Measurements from ENCODE around the gene TM4SF20.

The TM4SF20 gene

DNA sequence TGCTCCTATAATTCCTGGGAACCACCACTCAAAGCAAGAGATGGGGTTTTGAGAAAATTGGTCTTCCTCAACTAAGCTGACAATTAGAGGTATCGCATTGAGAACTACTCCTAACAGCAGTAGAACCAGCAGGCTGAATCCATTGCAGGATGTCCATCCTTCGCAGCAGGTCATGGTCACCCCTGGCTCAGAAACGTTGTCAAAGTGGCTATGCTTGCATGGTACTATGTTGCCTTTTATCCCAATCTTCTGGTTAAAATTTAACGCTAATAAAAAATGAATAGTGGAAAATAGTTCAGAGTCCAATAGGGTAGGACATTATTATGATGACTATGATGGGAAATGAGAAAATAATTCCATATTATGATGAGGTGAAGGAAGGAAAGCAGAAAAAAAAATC lies at the start of gene TM4SF20:
TM4SF20 (minus strand) TSS at position 212 of the 400 bp plus-strand sequence; CDS start at position 174, 38 bp downstream.
- Histone ChIP-seq H3K9ac (ENCODE audit: low read length in 2 of 2) (no peak within 1 kb of the TSS), H3K4me3 (ENCODE audit: low read length in 2 of 2) (no peak within 1 kb of the TSS), H3K27me3 (ENCODE audit: control insufficient read depth in 1 of 2, insufficient read depth in 2 of 2, low read length in 2 of 2) (no peaks in the 10 kb centered on the region), H3K4me1 (ENCODE audit: control insufficient read depth, insufficient read depth, low read length) (no peaks in the 10 kb centered on the region), H3K27ac (ENCODE audit: low read length) (no peak within 1 kb of the TSS), H3K9me3 (ENCODE audit: control insufficient read depth in 2 of 2, low read length in 2 of 2) (no peaks in the 10 kb centered on the region), H3K36me3 (ENCODE audit: control insufficient read depth in 2 of 2, insufficient read depth in 2 of 2, low read length in 2 of 2) (no peaks in the 10 kb centered on the region)

DNA sequence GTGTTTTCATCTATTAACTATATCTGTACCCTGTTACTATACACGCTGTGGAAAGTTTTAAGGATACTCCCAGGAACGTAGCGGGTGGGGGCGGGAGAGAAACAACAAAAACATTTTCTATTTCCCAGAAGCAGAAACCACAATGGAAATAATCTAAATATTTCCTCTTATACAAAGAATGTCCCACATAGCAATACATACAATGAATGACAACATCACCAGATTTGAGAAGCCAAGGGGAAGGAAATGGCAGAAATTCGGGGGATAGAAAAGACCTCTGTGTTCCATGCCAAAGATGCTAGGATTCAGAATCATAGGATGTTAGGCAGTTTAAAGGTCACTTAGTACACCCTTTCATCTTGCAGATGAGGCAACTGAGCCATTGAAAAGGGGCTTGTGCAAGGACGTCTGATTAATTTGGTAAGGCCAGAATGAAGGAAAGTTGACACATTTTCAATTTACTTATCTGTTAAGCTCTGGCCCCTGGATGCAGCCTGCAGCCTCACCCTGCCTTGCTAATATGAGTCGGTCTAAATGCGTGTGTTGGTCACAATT lies 49.7 kb upstream of the TM4SF20 start:
- no peak overlapping the region for H3K4me3 ChIP-seq (ENCODE audit: low read length in 2 of 2)
- H3K4me1 ChIP-seq (ENCODE audit: control insufficient read depth, insufficient read depth, low read length) = no peaks in the 10 kb centered on the region
- H3K9ac ChIP-seq (ENCODE audit: low read length in 2 of 2) = no peak overlapping the region
- no peaks in the 10 kb centered on the region for H3K36me3 ChIP-seq (ENCODE audit: control insufficient read depth in 2 of 2, insufficient read depth in 2 of 2, low read length in 2 of 2)
- no peak overlapping the region for H3K27ac ChIP-seq (ENCODE audit: low read length)
- peaks cover 2 to 11% of the 10 kb centered on the region in 2 donors for H3K9me3 ChIP-seq (ENCODE audit: control insufficient read depth in 2 of 2, low read length in 2 of 2)
- no peaks in the 10 kb centered on the region for H3K27me3 ChIP-seq (ENCODE audit: control insufficient read depth in 1 of 2, insufficient read depth in 2 of 2, low read length in 2 of 2)

DNA sequence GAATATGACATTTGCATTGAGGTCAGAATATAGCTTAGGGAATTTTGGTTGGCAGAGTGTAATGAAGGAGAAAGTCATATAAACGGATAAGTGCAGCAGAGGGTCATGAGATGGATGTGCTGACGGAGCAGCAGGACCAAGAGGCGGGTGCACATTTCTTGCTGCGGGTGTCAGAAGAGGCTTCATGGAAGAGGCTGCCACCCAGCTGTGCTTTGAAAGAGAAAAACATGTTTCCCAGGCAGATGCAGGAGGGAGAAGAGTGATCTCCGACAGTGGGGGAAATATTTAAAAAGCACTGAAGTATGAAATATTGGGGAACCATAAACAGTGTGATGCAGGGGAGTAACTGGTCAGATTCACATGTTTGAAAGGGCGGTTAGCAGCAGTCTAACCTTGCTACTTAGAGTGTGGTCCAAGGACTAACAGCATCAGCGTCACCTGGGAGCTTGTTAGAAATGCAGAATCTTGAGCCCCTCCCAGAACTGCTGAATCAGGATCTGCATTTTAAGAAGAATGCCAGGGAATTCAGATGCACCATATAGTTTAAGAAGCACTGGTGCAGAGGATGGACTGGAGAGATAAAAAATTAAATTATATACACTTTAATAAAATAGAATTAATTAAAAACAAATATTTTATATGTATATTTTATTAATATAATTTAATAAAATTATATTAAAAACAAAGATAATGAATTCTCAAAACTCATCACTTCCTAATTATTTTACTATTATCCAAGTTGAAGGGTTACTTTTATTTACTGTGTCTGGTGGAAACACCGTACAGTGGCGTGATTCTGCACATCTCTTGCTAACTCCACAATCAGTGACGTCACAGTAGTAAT lies 44.8 kb upstream of the TM4SF20 start:
- Histone ChIP-seq H3K4me1 (ENCODE audit: control insufficient read depth, insufficient read depth, low read length) (no peaks in the 10 kb centered on the region), H3K27me3 (ENCODE audit: control insufficient read depth in 1 of 2, insufficient read depth in 2 of 2, low read length in 2 of 2) (no peaks in the 10 kb centered on the region), H3K36me3 (ENCODE audit: control insufficient read depth in 2 of 2, insufficient read depth in 2 of 2, low read length in 2 of 2) (no peaks in the 10 kb centered on the region), H3K4me3 (ENCODE audit: low read length in 2 of 2) (no peak overlapping the region), H3K9ac (ENCODE audit: low read length in 2 of 2) (no peak overlapping the region), H3K9me3 (ENCODE audit: control insufficient read depth in 2 of 2, low read length in 2 of 2) (no peaks in the 10 kb centered on the region), H3K27ac (ENCODE audit: low read length) (no peak overlapping the region)

GRCh38 chr2:227420087-227421052 lies 41.3 kb upstream of the TM4SF20 start:
- no peaks in the 10 kb centered on the region for H3K4me1 ChIP-seq (ENCODE audit: control insufficient read depth, insufficient read depth, low read length)
- no peaks in the 10 kb centered on the region for H3K36me3 ChIP-seq (ENCODE audit: control insufficient read depth in 2 of 2, insufficient read depth in 2 of 2, low read length in 2 of 2)
- H3K4me3 ChIP-seq (ENCODE audit: low read length in 2 of 2) = no peak overlapping the region
- H3K9me3 ChIP-seq (ENCODE audit: control insufficient read depth in 2 of 2, low read length in 2 of 2) = no peaks in the 10 kb centered on the region
- H3K9ac ChIP-seq (ENCODE audit: low read length in 2 of 2) = no peak overlapping the region
- no peaks in the 10 kb centered on the region for H3K27me3 ChIP-seq (ENCODE audit: control insufficient read depth in 1 of 2, insufficient read depth in 2 of 2, low read length in 2 of 2)
- no peak overlapping the region for H3K27ac ChIP-seq (ENCODE audit: low read length)

DNA sequence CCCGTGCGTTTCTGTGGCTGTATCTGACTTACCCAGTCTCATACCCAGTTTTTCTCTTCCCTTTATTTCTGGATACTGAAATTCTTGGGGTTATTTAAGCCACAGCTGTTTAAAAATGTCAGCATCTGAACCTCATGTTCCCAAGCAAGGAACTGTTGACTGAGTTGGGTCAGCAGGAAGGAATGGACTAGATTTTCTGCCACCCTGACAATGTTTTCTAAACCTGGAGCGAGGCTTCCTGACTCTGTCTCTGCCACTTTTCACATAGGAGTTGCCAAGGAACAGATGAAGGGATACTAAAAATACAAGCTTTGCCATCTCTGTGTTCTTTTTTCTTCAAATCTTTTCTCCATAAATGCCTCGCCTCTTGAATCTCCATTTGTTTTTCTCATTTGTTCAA lies 37.6 kb upstream of the TM4SF20 start:
- H3K36me3 ChIP-seq (ENCODE audit: control insufficient read depth in 2 of 2, insufficient read depth in 2 of 2, low read length in 2 of 2) = no peaks in the 10 kb centered on the region
- H3K9ac ChIP-seq (ENCODE audit: low read length in 2 of 2) = no peak overlapping the region
- no peak overlapping the region for H3K4me3 ChIP-seq (ENCODE audit: low read length in 2 of 2)
- H3K9me3 ChIP-seq (ENCODE audit: control insufficient read depth in 2 of 2, low read length in 2 of 2) = no peaks in the 10 kb centered on the region
- H3K4me1 ChIP-seq (ENCODE audit: control insufficient read depth, insufficient read depth, low read length) = no peaks in the 10 kb centered on the region
- H3K27me3 ChIP-seq (ENCODE audit: control insufficient read depth in 1 of 2, insufficient read depth in 2 of 2, low read length in 2 of 2) = no peaks in the 10 kb centered on the region
- no peak overlapping the region for H3K27ac ChIP-seq (ENCODE audit: low read length)

DNA sequence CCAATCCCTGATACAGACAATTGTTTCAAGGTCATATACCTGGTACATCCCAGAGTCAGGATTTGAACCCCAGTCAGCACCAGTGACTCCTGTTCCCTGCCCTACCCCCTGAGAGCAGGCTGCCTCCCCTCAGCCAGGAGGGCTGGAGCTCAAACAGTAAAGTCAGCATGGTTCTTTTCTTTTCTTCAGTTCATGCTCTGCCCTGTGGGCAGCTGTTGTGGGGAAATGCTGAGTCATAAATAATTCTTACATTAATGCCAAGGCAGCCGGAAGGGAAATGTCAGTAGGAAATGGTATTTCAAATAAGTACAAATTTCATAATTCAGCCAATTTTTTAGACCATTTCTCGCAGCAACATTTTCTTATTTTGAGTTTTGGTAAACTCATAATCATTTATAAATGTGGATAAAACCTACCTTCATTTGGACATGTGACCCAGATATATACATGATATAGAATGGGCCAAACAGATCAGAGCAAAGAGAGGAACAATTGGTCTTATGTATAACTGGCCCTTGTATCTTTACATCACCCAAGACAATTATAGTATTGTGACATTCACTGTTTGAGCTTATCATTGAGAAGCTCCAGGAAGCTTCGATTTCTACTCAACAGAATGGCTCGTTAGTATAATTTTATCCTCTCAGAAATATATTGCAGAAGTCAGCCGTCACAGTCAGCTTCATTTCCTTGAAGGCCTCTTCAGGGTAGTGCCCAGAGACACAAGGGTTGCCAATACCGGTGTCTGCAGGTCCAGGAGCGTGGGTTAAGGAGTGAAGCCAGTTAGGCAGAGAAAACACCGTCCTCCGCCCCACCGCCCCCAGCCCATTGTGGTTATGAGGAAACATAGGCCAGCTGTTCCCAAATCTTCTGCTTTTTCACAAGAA lies 36.7 kb upstream of the TM4SF20 start:
- Histone ChIP-seq H3K4me1 (ENCODE audit: control insufficient read depth, insufficient read depth, low read length) (no peaks in the 10 kb centered on the region), H3K9ac (ENCODE audit: low read length in 2 of 2) (no peak overlapping the region), H3K27me3 (ENCODE audit: control insufficient read depth in 1 of 2, insufficient read depth in 2 of 2, low read length in 2 of 2) (no peaks in the 10 kb centered on the region), H3K36me3 (ENCODE audit: control insufficient read depth in 2 of 2, insufficient read depth in 2 of 2, low read length in 2 of 2) (no peaks in the 10 kb centered on the region), H3K4me3 (ENCODE audit: low read length in 2 of 2) (no peak overlapping the region), H3K9me3 (ENCODE audit: control insufficient read depth in 2 of 2, low read length in 2 of 2) (no peaks in the 10 kb centered on the region), H3K27ac (ENCODE audit: low read length) (no peak overlapping the region)

DNA sequence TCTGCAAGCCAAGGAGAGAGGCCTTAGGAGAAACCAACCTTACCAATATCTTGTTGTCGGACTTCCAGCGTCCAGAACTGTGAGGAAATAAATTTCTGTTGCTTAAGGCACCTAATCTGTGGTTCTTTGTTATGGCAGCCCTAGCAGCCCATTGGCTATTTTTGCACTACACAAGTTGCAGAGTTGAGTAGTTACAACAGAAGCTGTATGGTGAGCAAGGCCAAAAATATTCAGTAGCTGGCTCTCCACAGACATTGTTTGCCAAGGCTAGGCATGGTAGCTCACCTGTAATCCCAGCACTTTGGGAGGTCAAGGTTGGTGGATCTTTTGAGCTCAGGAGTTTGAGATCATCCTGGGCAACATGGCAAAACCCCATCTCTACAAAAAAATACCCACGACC lies 35.7 kb upstream of the TM4SF20 start:
- no peak overlapping the region for H3K27ac ChIP-seq (ENCODE audit: low read length)
- H3K4me1 ChIP-seq (ENCODE audit: control insufficient read depth, insufficient read depth, low read length) = no peaks in the 10 kb centered on the region
- no peak overlapping the region for H3K9ac ChIP-seq (ENCODE audit: low read length in 2 of 2)
- H3K9me3 ChIP-seq (ENCODE audit: control insufficient read depth in 2 of 2, low read length in 2 of 2) = no peaks in the 10 kb centered on the region
- H3K27me3 ChIP-seq (ENCODE audit: control insufficient read depth in 1 of 2, insufficient read depth in 2 of 2, low read length in 2 of 2) = no peaks in the 10 kb centered on the region
- H3K36me3 ChIP-seq (ENCODE audit: control insufficient read depth in 2 of 2, insufficient read depth in 2 of 2, low read length in 2 of 2) = no peaks in the 10 kb centered on the region
- no peak overlapping the region for H3K4me3 ChIP-seq (ENCODE audit: low read length in 2 of 2)

- no peaks in the 10 kb centered on the region for H3K9me3 ChIP-seq (ENCODE audit: control insufficient read depth in 2 of 2, low read length in 2 of 2)
- no peak overlapping the region for H3K4me3 ChIP-seq (ENCODE audit: low read length in 2 of 2)
- no peaks in the 10 kb centered on the region for H3K4me1 ChIP-seq (ENCODE audit: control insufficient read depth, insufficient read depth, low read length)
- H3K27ac ChIP-seq (ENCODE audit: low read length) = no peak overlapping the region
- no peaks in the 10 kb centered on the region for H3K36me3 ChIP-seq (ENCODE audit: control insufficient read depth in 2 of 2, insufficient read depth in 2 of 2, low read length in 2 of 2)
- no peak overlapping the region for H3K9ac ChIP-seq (ENCODE audit: low read length in 2 of 2)
- no peaks in the 10 kb centered on the region for H3K27me3 ChIP-seq (ENCODE audit: control insufficient read depth in 1 of 2, insufficient read depth in 2 of 2, low read length in 2 of 2)
Measured at GRCh38 chr2:227413371-227413770, 34.3 kb upstream of the TM4SF20 start.

DNA sequence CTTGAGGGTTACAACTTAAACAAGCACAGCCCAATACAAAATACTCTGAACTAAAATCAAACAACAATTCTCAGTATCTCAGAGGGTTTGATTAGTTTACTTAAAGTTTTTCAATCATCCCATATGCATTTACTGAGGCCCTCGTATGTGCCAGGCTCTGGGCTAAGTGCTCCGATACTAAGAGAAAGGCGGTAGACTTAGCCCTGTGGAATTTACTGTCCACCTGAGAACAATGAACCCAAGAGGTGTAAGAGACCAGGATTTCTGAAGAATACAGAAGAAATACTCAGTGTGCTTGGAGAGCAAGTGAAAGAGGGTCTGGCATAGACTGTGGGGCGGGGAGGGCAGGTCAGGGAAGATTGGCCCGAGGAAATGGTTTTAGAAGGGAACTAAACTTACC lies 33.8 kb upstream of the TM4SF20 start:
- no peaks in the 10 kb centered on the region for H3K9me3 ChIP-seq (ENCODE audit: control insufficient read depth in 2 of 2, low read length in 2 of 2)
- no peaks in the 10 kb centered on the region for H3K36me3 ChIP-seq (ENCODE audit: control insufficient read depth in 2 of 2, insufficient read depth in 2 of 2, low read length in 2 of 2)
- no peaks in the 10 kb centered on the region for H3K27me3 ChIP-seq (ENCODE audit: control insufficient read depth in 1 of 2, insufficient read depth in 2 of 2, low read length in 2 of 2)
- no peaks in the 10 kb centered on the region for H3K4me1 ChIP-seq (ENCODE audit: control insufficient read depth, insufficient read depth, low read length)
- H3K27ac ChIP-seq (ENCODE audit: low read length) = no peak overlapping the region
- no peak overlapping the region for H3K9ac ChIP-seq (ENCODE audit: low read length in 2 of 2)
- H3K4me3 ChIP-seq (ENCODE audit: low read length in 2 of 2) = no peak overlapping the region

GRCh38 chr2:227411990-227412350 lies 32.9 kb upstream of the TM4SF20 start:
- H3K4me3 ChIP-seq (ENCODE audit: low read length in 2 of 2) = no peak overlapping the region
- no peaks in the 10 kb centered on the region for H3K36me3 ChIP-seq (ENCODE audit: control insufficient read depth in 2 of 2, insufficient read depth in 2 of 2, low read length in 2 of 2)
- H3K4me1 ChIP-seq (ENCODE audit: control insufficient read depth, insufficient read depth, low read length) = no peaks in the 10 kb centered on the region
- no peak overlapping the region for H3K9ac ChIP-seq (ENCODE audit: low read length in 2 of 2)
- no peaks in the 10 kb centered on the region for H3K27me3 ChIP-seq (ENCODE audit: control insufficient read depth in 1 of 2, insufficient read depth in 2 of 2, low read length in 2 of 2)
- no peaks in the 10 kb centered on the region for H3K9me3 ChIP-seq (ENCODE audit: control insufficient read depth in 2 of 2, low read length in 2 of 2)
- no peak overlapping the region for H3K27ac ChIP-seq (ENCODE audit: low read length)

Measured in stomach smooth muscle (tissue), 2 donors.